Tibial nerve (tissue), 4 donors: ENCODE measurements around the gene CDYL. TPM values are rescaled to one million over a fixed set of nuclear protein-coding genes. Genes with fewer than 3 reads are reported as not detected.

Source experiments
- DNase-seq, 2 donors: peaks; one replicate each; pipeline ENCODE4 v3.0.0-alpha.2; 2019; ENCODE audit warnings: low spot score in 2 of 2
- H3K27ac ChIP-seq, 4 donors: fragments of 200-600 bp; sonication (generic) in 3 of 4; one replicate each; pipeline ENCODE4 v1.5.1; 2017 to 2019; ENCODE audit warnings: mild to moderate bottlenecking in 1 of 4
- H3K27me3 ChIP-seq, 2 donors: fragments of 200-600 bp; sonication (generic) in 1 of 2; one replicate each; pipeline versions ENCODE4 v1.5.1 to v1.6.0; 2017 to 2019
- H3K36me3 ChIP-seq, 3 donors: fragments of 200-600 bp; sonication (generic); one replicate each; pipeline ENCODE4 v1.5.1; 2018 to 2019
- H3K4me1 ChIP-seq, 4 donors: fragments of 200-600 bp; sonication (generic) in 3 of 4; one replicate each; pipeline ENCODE4 v1.5.1; 2017 to 2019
- H3K4me3 ChIP-seq, 4 donors: fragments of 200-600 bp; sonication (generic) in 3 of 4; one replicate each; pipeline ENCODE4 v1.5.1; 2017 to 2019; ENCODE audit warnings: mild to moderate bottlenecking in 1 of 4, moderate library complexity in 1 of 4
- H3K9me3 ChIP-seq, 4 donors: fragments of 200-600 bp; sonication (generic) in 3 of 4; one replicate each; pipeline ENCODE4 v1.5.1; 2017 to 2019
- CTCF ChIP-seq, 5 experiments: fragments of 200-600 bp in 3 of 5; fragments of 450-650 bp in 2 of 5; sonication (generic) in 3 of 5; IDR thresholded peaks; one replicate each; pipeline ENCODE4 v1.5.1; 2016 to 2019; ENCODE audit warnings: antibody characterized with exemption in 5 of 5, mild to moderate bottlenecking in 3 of 5, moderate library complexity in 2 of 5
- EP300 ChIP-seq, 2 donors: sonication (generic); formaldehyde crosslinking; IDR thresholded peaks; one replicate each; pipeline ENCODE4 v1.6.1; 2017; ENCODE audit warnings: antibody characterized with exemption in 2 of 2, mild to moderate bottlenecking in 1 of 2
- POLR2A ChIP-seq, 2 donors: fragments of 450-650 bp; IDR thresholded peaks; one replicate each; pipeline ENCODE4 v1.6.1; 2017; ENCODE audit warnings: antibody characterized with exemption in 2 of 2, mild to moderate bottlenecking in 2 of 2, moderate library complexity in 2 of 2
- WGBS, 2 donors: methylation state at CpG; one replicate each; pipeline ENCODE4 v1.1.5; 2018; 5-methylcytosine and 5-hydroxymethylcytosine counted together
- total RNA-seq, 4 donors: library from RNA; depleted of rRNA; stranded (reverse); fragments of >200 nt; gene quantifications; one replicate each; pipeline ENCODE4 v1.1.0, GENCODE V29; 2016

The CDYL gene
- total RNA-seq, 4 donors from 2014 or later: 20.3 to 37.5 (median 31.7) TPM

- Histone ChIP-seq H3K4me3 (no peak overlapping the region), H3K27ac (no peak overlapping the region), H3K36me3 (no peaks in the 10 kb centered on the region), H3K4me1 (peaks cover 0 to 9% (median 0%) of the 10 kb centered on the region in 4 donors), H3K27me3 (no peaks in the 10 kb centered on the region), H3K9me3 (no peaks in the 10 kb centered on the region)
- DNase-seq: no peak
- TF ChIP-seq POLR2A (IDR thresholded peaks at IDR 0.05) (no peak), EP300 (IDR thresholded peaks at IDR 0.05) (no peak)
- WGBS, 2 donors: 93 to 95% methylated on average over 8 of the region's 8 CpGs
Observed at GRCh38 chr6:4969609-4970285, 193.5 kb downstream of the CDYL start.

- H3K27ac ChIP-seq: no peak overlapping the region
- 57 to 61% methylated on average over 9 of the region's 9 CpGs for WGBS, 2 donors
- no peak for DNase-seq
Observed at GRCh38 chr6:4970739-4971395, 194.7 kb downstream of the CDYL start.

GRCh38 chr6:4971851-4972250 lies 195.6 kb downstream of the CDYL start:
- Histone ChIP-seq H3K4me3 (no peak overlapping the region), H3K27me3 (no peaks in the 10 kb centered on the region), H3K9me3 (peaks cover 0 to 1% (median 0%) of the 10 kb centered on the region in 4 donors), H3K36me3 (no peaks in the 10 kb centered on the region), H3K4me1 (peaks cover 0 to 9% (median 0%) of the 10 kb centered on the region in 4 donors), H3K27ac (no peak overlapping the region)
- TF ChIP-seq EP300 (IDR thresholded peaks at IDR 0.05) (no peak), CTCF (IDR thresholded peaks at IDR 0.05) (no peak), POLR2A (IDR thresholded peaks at IDR 0.05) (no peak)
- DNase-seq: no peak
- WGBS, 2 donors: 77 to 86% methylated on average over 7 of the region's 7 CpGs

More at GRCh38 chr6:4970739-4971395, 194.7 kb downstream of the CDYL start:
- Histone ChIP-seq H3K4me1 (peaks cover 0 to 9% (median 0%) of the 10 kb centered on the region in 4 donors), H3K27me3 (no peaks in the 10 kb centered on the region), H3K4me3 (no peak overlapping the region), H3K36me3 (no peaks in the 10 kb centered on the region), H3K9me3 (no peaks in the 10 kb centered on the region)
- no peak for TF ChIP-seq EP300 (IDR thresholded peaks at IDR 0.05)
- no peak for TF ChIP-seq POLR2A (IDR thresholded peaks at IDR 0.05)
- no peak for TF ChIP-seq CTCF (IDR thresholded peaks at IDR 0.05)

GRCh38 chr6:4972438-4972837 lies 196.2 kb downstream of the CDYL start:
- TF ChIP-seq EP300 (IDR thresholded peaks at IDR 0.05) (no peak), POLR2A (IDR thresholded peaks at IDR 0.05) (no peak), CTCF (IDR thresholded peaks at IDR 0.05) (no peak)
- 84 to 88% methylated on average over 10 of the region's 10 CpGs for WGBS, 2 donors
- no peaks in the 10 kb centered on the region for H3K27me3 ChIP-seq
- H3K4me1 ChIP-seq: peaks cover 0 to 9% (median 0%) of the 10 kb centered on the region in 4 donors
- H3K9me3 ChIP-seq: peaks cover 0 to 7% (median 0%) of the 10 kb centered on the region in 4 donors
- no peaks in the 10 kb centered on the region for H3K36me3 ChIP-seq
- no peak overlapping the region for H3K4me3 ChIP-seq
- no peak overlapping the region for H3K27ac ChIP-seq
- DNase-seq: no peak

- Histone ChIP-seq H3K4me1 (peaks cover 0 to 9% (median 0%) of the 10 kb centered on the region in 4 donors), H3K27ac (no peak overlapping the region), H3K9me3 (peaks cover 0 to 16% (median 0%) of the 10 kb centered on the region in 4 donors), H3K36me3 (no peaks in the 10 kb centered on the region), H3K27me3 (no peaks in the 10 kb centered on the region), H3K4me3 (no peak overlapping the region)
- 89 to 90% methylated on average over 13 of the region's 13 CpGs for WGBS, 2 donors
- DNase-seq: no peak
- TF ChIP-seq POLR2A (IDR thresholded peaks at IDR 0.05) (no peak), CTCF (IDR thresholded peaks at IDR 0.05) (no peak), EP300 (IDR thresholded peaks at IDR 0.05) (no peak)
Observed at GRCh38 chr6:4973415-4973814, 197.2 kb downstream of the CDYL start.
